IMR-90 (cell line): Measurements from ENCODE around the gene PASD1. TPM values are rescaled to one million over a fixed set of nuclear protein-coding genes. Genes with fewer than 3 reads are reported as not detected.

ENCODE experiments used
- ATAC-seq: fragments of 200-7000 bp; cut with Tn5 transposase; 2 replicates; pipeline ENCODE4 v1.9.1; 2020; ENCODE audit warnings: low read depth, mild to moderate bottlenecking, moderate library complexity
- BruUV-seq: library from RNA; stranded (reverse); fragments of 400-500 nt; replicated peaks from 2 replicates; lab custom pipeline; 2021; lab: Mats Ljungman, UMichigan
- CTCF ChIA-PET: fragments of 300-600 bp; formaldehyde crosslinking; extraction: SDS; loops from one replicate; lab custom pipeline; 2021; ENCODE audit warnings: antibody characterized with exemption; lab: Yijun Ruan, JAX
- POLR2A ChIA-PET: fragments of 300-600 bp; sonication (Branson Sonifier 250); formaldehyde crosslinking; loops from one replicate; lab custom pipeline; 2022; ENCODE audit warnings: antibody characterized with exemption; ENCODE audit not compliant: unreplicated experiment; lab: Charles Lee
- DNase-seq: peaks from one replicate; pipeline ENCODE4 v3.0.0; 2013
- H2AFZ ChIP-seq: replicated peaks from 2 replicates; pipeline ENCODE3; 2013; ENCODE audit warnings: low read length, mild to moderate bottlenecking; ENCODE audit not compliant: poor library complexity
- H2AK5ac ChIP-seq: 2 replicates; pipeline ENCODE4 v1.6.1; 2013; ENCODE audit warnings: low read depth, low read length, inconsistent platforms
- H2AK9ac ChIP-seq: replicated peaks from 2 replicates; pipeline ENCODE3; 2013; ENCODE audit warnings: mild to moderate bottlenecking, low read depth, low read length, moderate library complexity; ENCODE audit not compliant: poor library complexity
- H2BK120ac ChIP-seq: 2 replicates; pipeline ENCODE4 v1.6.1; 2013; ENCODE audit warnings: low read depth, low read length, inconsistent platforms
- H2BK15ac ChIP-seq: 3 replicates; pipeline ENCODE4 v1.6.1; 2013; ENCODE audit warnings: low read depth, low read length, inconsistent platforms
- H2BK20ac ChIP-seq: 2 replicates; pipeline ENCODE4 v1.6.1; 2013; ENCODE audit warnings: low read depth, mild to moderate bottlenecking, inconsistent platforms, low read length, moderate library complexity
- H2BK5ac ChIP-seq: 2 replicates; pipeline ENCODE4 v1.6.1; 2013; ENCODE audit warnings: mild to moderate bottlenecking, low read depth, low read length, inconsistent platforms; ENCODE audit not compliant: poor library complexity, severe bottlenecking
- H3K14ac ChIP-seq: replicated peaks from 2 replicates; pipeline ENCODE4 v1.6.1; 2013; ENCODE audit warnings: low read depth, low read length, inconsistent platforms
- H3K18ac ChIP-seq: 2 replicates; pipeline ENCODE4 v1.6.1; 2013; ENCODE audit warnings: low read depth, low read length, control low read depth
- H3K23ac ChIP-seq: 2 replicates; pipeline ENCODE4 v1.6.1; 2013; ENCODE audit warnings: low read depth, low read length, inconsistent platforms
- H3K27ac ChIP-seq: 2 replicates; pipeline ENCODE4 v1.5.1; 2013; ENCODE audit warnings: mild to moderate bottlenecking, control low read depth, low read length; ENCODE audit not compliant: insufficient read depth
- H3K27me3 ChIP-seq: 2 replicates; pipeline ENCODE4 v1.6.1; 2013; ENCODE audit warnings: low read length; ENCODE audit not compliant: control insufficient read depth, insufficient read depth
- H3K36me3 ChIP-seq: 2 replicates; pipeline ENCODE4 v1.6.1; 2013; ENCODE audit warnings: low read length, mixed read lengths; ENCODE audit not compliant: control insufficient read depth, insufficient read depth
- H3K4ac ChIP-seq: 2 replicates; pipeline ENCODE4 v1.6.1; 2013; ENCODE audit warnings: low read depth, low read length, inconsistent platforms
- H3K4me1 ChIP-seq: 2 replicates; pipeline ENCODE4 v1.6.1; 2013; ENCODE audit warnings: low read length, mixed read lengths; ENCODE audit not compliant: control insufficient read depth, insufficient read depth
- H3K4me2 ChIP-seq: 2 replicates; pipeline ENCODE4 v1.6.1; 2013; ENCODE audit warnings: low read depth, mild to moderate bottlenecking, control low read depth, low read length, moderate library complexity
- H3K4me3 ChIP-seq: 2 replicates; pipeline ENCODE4 v1.5.1; 2013; ENCODE audit warnings: low read depth, mild to moderate bottlenecking, control low read depth, low read length, moderate library complexity; ENCODE audit not compliant: insufficient read depth
- H3K56ac ChIP-seq: 2 replicates; pipeline ENCODE4 v1.6.1; 2013; ENCODE audit warnings: low read length, inconsistent platforms; ENCODE audit not compliant: insufficient read depth; ENCODE audit errors: extremely low read depth
- H3K79me1 ChIP-seq, 2 experiments: 2 replicates each; pipeline ENCODE4 v1.6.1; 2013; ENCODE audit warnings: low read length in 2 of 2, inconsistent platforms in 1 of 2, low read depth in 1 of 2
- H3K9ac ChIP-seq: 2 replicates; pipeline ENCODE4 v1.6.1; 2013; ENCODE audit warnings: low read depth, low read length, control low read depth
- H3K9me1 ChIP-seq: 2 replicates; pipeline ENCODE4 v1.6.1; 2013; ENCODE audit warnings: low read length, inconsistent platforms; ENCODE audit not compliant: insufficient read depth
- H3K9me3 ChIP-seq: 2 replicates; pipeline ENCODE4 v1.6.1; 2013; ENCODE audit warnings: low read length; ENCODE audit not compliant: control insufficient read depth, insufficient read depth
- H4K20me1 ChIP-seq: 2 replicates; pipeline ENCODE4 v1.6.1; 2013; ENCODE audit warnings: low read length, inconsistent platforms; ENCODE audit not compliant: insufficient read depth
- H4K5ac ChIP-seq: 2 replicates; pipeline ENCODE4 v1.6.1; 2013; ENCODE audit warnings: mild to moderate bottlenecking, low read depth, low read length, control low read depth
- H4K8ac ChIP-seq, 2 experiments: 2 replicates each; pipeline ENCODE4 v1.6.1; 2013; ENCODE audit warnings: low read depth in 2 of 2, low read length in 2 of 2, control low read depth in 1 of 2, inconsistent platforms in 1 of 2
- H4K91ac ChIP-seq: 2 replicates; pipeline ENCODE4 v1.6.1; 2013; ENCODE audit warnings: low read depth, low read length, inconsistent platforms; ENCODE audit not compliant: insufficient read depth
- FOS ChIP-seq: fragments of 150-350 bp; IDR thresholded peaks from 2 replicates; pipeline ENCODE4 v1.6.1; 2016; ENCODE audit warnings: low read depth, low read length
- WGBS, 2 experiments: methylation state at CpG; one replicate each; pipeline versions ENCODE4 v1.1.5 to v1.1.7; 2013; ENCODE audit warnings: missing lambda C conversion rate in 2 of 2; ENCODE audit not compliant: insufficient read length in 1 of 2; ENCODE audit errors: extremely low coverage in 2 of 2; 5-methylcytosine and 5-hydroxymethylcytosine counted together
- dilution Hi-C: fragments of 300-500 bp; cut with HindIII; formaldehyde crosslinking; loops from one replicate; pipeline ENCODE4 v1.14.3; 2018; ENCODE audit warnings: low sequenced_read_pairs; ENCODE audit not compliant: unreplicated experiment
- in situ Hi-C: fragments of 300-500 bp; cut with MboI; formaldehyde crosslinking; loops from 3 replicates; pipeline ENCODE4 v1.14.3; 2019; ENCODE audit warnings: low sequenced_read_pairs, inconsistent platforms, mixed read lengths
- intact Hi-C: fragments of 100-400 bp; cut with micrococcal nuclease; formaldehyde crosslinking; loops from 2 replicates; pipeline ENCODE4 v1.10.0; 2022
- polyA plus RNA-seq, 3 experiments: library from polyadenylated mRNA; depleted of rRNA; stranded (reverse); fragments of >200 nt; gene quantifications; 2 replicates each; pipeline ENCODE4 v1.2.3, GENCODE V29; 2012; ENCODE audit warnings: low replicate concordance in 1 of 3
- total RNA-seq: library from RNA; depleted of rRNA; stranded (reverse); fragments of >200 nt; gene quantifications from 2 replicates; pipeline ENCODE4 v1.2.3, GENCODE V29; 2012

PASD1 gene
- total and polyA plus RNA-seq, 2 of the 4 experiments (the other 2 are of a cell fraction) = not detected

DNA sequence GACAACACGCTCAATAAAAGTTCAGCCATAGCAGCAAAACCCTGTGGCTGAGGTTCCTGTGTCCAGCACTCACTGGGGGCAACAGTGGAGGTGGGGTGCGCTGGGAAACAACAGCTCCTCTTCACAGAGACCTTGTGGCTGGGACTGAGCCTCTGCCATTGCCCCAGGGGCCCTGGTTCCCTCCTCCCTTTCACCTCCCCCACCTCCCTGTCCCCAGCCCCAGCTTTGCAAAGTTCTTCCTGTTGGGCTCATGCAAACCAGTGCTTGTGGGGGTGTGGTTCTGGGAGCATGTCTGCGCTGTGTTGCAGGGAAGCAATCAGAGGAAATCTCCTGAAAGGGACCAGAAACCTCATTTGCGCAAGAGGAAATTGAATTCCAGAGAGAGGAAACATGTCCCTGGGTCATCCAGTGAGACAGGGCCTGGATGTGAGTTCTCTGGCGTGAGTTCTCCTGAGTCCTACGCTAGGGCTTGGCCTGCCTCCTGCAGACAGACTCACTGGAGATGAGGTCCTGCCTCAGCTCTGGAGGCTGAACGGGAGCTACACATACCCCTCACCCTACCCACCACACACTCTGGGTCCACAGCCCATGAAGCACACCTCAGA, 159.8 kb downstream of the PASD1 start:
- BruUV-seq = no TSS peak

More for the DNA sequence above, 159.8 kb downstream of the PASD1 start:
- in situ Hi-C loops (no loop called here), dilution Hi-C loops (no loop called here), intact Hi-C loops (loop anchor here (5.0 kb wide), 1 partner anchor 571 kb away; no protein-coding TSS in a partner anchor)
- no peak overlapping the region for H3K4me3 ChIP-seq
- POLR2A ChIA-PET = no interaction called here
- H2AFZ ChIP-seq = no peak overlapping the region
- H3K27me3 ChIP-seq = no peaks in the 10 kb centered on the region
- H3K18ac ChIP-seq = no peak overlapping the region
- no CpG with 5 or more reads among the region's 7 CpGs for WGBS, 2 experiments
- no peak overlapping the region for H2BK5ac ChIP-seq
- no peak for TF ChIP-seq FOS
- no peak overlapping the region for H2BK120ac ChIP-seq
- H3K56ac ChIP-seq = no peak overlapping the region
- ATAC-seq (no peak), DNase-seq (no peak)
- no peak overlapping the region for H3K9ac ChIP-seq
- no peaks in the 10 kb centered on the region; the same call in 1 of the 2 replicates for H3K9me3 ChIP-seq
- H3K4ac ChIP-seq = no peak overlapping the region
- H3K36me3 ChIP-seq = no peaks in the 10 kb centered on the region
- H2BK15ac ChIP-seq = no peak overlapping the region
- H4K8ac ChIP-seq = no peak overlapping the region
- CTCF ChIA-PET = interaction anchor here (0.6 kb wide), 1 partner anchor 801 kb away, joined by 3 read pairs; no protein-coding TSS in a partner anchor
- no peak overlapping the region for H2AK9ac ChIP-seq
- H4K91ac ChIP-seq = no peak overlapping the region
- H3K79me1 ChIP-seq = no peaks in the 10 kb centered on the region
- no peak overlapping the region for H4K5ac ChIP-seq
- H3K4me1 ChIP-seq = no peaks in the 10 kb centered on the region
- no peak overlapping the region for H2AK5ac ChIP-seq
- H3K27ac ChIP-seq = no peak overlapping the region
- H3K4me2 ChIP-seq = no peak overlapping the region
- H2BK20ac ChIP-seq = no peak overlapping the region
- no peak overlapping the region for H3K23ac ChIP-seq
- H3K14ac ChIP-seq = no peak overlapping the region
- no peaks in the 10 kb centered on the region for H4K20me1 ChIP-seq
- no peaks in the 10 kb centered on the region for H3K9me1 ChIP-seq
